Vagina (tissue), 2 donors: ENCODE measurements around the gene PTPN6. TPM values are rescaled to one million over a fixed set of nuclear protein-coding genes. Genes with fewer than 3 reads are reported as not detected.

Experiments used
- DNase-seq, 2 donors: peaks; one replicate each; pipeline ENCODE4 v3.0.0-alpha.2; 2017; ENCODE audit errors: extremely low spot score in 2 of 2
- H3K27ac ChIP-seq: fragments of 200-600 bp; sonication (generic); one replicate; pipeline ENCODE4 v1.5.1; 2019
- H3K27me3 ChIP-seq: fragments of 200-600 bp; sonication (generic); one replicate; pipeline ENCODE4 v1.5.1; 2019
- H3K36me3 ChIP-seq, 2 donors: fragments of 200-600 bp; sonication (generic); one replicate each; pipeline ENCODE4 v1.5.1; 2017 to 2019
- H3K4me1 ChIP-seq: fragments of 200-600 bp; sonication (generic); one replicate; pipeline ENCODE4 v1.5.1; 2019
- H3K4me3 ChIP-seq, 2 donors: fragments of 200-600 bp; sonication (generic); 1 replicate in 1 of 2; 2 replicates in 1 of 2; pipeline ENCODE4 v1.5.1; 2016 to 2019
- H3K9me3 ChIP-seq: fragments of 200-600 bp; sonication (generic); one replicate; pipeline ENCODE4 v1.5.1; 2019
- POLR2A ChIP-seq, 2 donors: fragments of 450-650 bp; IDR thresholded peaks; one replicate each; pipeline ENCODE4 v1.6.1; 2017; ENCODE audit warnings: antibody characterized with exemption in 2 of 2, mild to moderate bottlenecking in 2 of 2, moderate library complexity in 2 of 2
- POLR2AphosphoS5 ChIP-seq, 2 donors: sonication (generic); formaldehyde crosslinking; IDR thresholded peaks; one replicate each; pipeline ENCODE4 v1.9.0; 2017; ENCODE audit warnings: antibody characterized with exemption in 2 of 2, mild to moderate bottlenecking in 2 of 2, low read depth in 1 of 2; ENCODE audit not compliant: insufficient read depth in 1 of 2
- intact Hi-C: fragments of 100-400 bp; cut with DNase I; formaldehyde crosslinking; loops from one replicate; pipeline ENCODE4 v1.15.1; 2023
- total RNA-seq: library from RNA; depleted of rRNA; stranded (reverse); fragments of >200 nt; gene quantifications from one replicate; pipeline ENCODE4 v1.2.3, GENCODE V29; 2016
- TF ChIP-seq, protein P1 (sequence below), 3 experiments: fragments of 450-650 bp in 2 of 3; fragments of 200-600 bp in 1 of 3; sonication (generic) in 1 of 3; IDR thresholded peaks; one replicate each; pipeline ENCODE4 v1.5.1; 2017 to 2019; ENCODE audit warnings: antibody characterized with exemption in 3 of 3, mild to moderate bottlenecking in 2 of 3, moderate library complexity in 2 of 3

Gene PTPN6
- total RNA-seq, 1 donor from 2014 or later, result 17.4 TPM

DNA sequence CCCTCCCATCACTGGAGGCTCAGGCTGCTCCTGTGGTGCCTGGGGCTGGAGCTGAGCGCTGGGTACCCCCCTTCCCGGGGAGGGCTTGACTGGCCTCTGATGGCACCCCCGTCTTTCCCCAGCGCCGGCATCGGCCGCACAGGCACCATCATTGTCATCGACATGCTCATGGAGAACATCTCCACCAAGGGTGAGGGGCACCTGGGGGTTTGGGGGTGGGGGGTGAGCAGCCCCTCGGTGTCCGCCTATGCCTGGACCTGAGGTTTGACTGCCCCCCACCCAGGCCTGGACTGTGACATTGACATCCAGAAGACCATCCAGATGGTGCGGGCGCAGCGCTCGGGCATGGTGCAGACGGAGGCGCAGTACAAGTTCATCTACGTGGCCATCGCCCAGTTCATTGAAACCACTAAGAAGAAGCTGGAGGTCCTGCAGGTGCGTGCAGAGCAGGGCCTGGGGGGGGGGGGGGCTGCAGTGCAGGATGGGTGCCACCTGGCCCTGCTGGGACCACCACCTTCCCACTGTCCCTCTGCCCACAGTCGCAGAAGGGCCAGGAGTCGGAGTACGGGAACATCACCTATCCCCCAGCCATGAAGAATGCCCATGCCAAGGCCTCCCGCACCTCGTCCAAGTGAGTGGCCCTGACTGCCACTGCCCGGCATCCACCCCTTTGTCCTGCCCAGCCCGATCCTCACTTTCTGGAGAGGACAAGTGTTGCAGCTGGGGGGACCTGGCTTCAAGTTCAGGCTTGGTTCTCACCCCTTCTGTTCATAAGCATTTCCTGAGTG, 8.8 kb downstream of the PTPN6 start:
- no peaks in the 10 kb centered on the region for H3K36me3 ChIP-seq
- peak overlapping the region; percentile 1 for H3K27ac ChIP-seq
- intact Hi-C loops, result no loop called here
- TF ChIP-seq POLR2A (IDR thresholded peaks at IDR 0.05), result no peak
- no peak for TF ChIP-seq POLR2AphosphoS5 (IDR thresholded peaks at IDR 0.05; ENCODE audit: insufficient read depth in 1 of 2, low read depth in 1 of 2)
- TF ChIP-seq, protein P1, sequence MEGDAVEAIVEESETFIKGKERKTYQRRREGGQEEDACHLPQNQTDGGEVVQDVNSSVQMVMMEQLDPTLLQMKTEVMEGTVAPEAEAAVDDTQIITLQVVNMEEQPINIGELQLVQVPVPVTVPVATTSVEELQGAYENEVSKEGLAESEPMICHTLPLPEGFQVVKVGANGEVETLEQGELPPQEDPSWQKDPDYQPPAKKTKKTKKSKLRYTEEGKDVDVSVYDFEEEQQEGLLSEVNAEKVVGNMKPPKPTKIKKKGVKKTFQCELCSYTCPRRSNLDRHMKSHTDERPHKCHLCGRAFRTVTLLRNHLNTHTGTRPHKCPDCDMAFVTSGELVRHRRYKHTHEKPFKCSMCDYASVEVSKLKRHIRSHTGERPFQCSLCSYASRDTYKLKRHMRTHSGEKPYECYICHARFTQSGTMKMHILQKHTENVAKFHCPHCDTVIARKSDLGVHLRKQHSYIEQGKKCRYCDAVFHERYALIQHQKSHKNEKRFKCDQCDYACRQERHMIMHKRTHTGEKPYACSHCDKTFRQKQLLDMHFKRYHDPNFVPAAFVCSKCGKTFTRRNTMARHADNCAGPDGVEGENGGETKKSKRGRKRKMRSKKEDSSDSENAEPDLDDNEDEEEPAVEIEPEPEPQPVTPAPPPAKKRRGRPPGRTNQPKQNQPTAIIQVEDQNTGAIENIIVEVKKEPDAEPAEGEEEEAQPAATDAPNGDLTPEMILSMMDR (IDR thresholded peaks at IDR 0.05), result no peak
- H3K27me3 ChIP-seq, result no peaks in the 10 kb centered on the region
- H3K4me3 ChIP-seq, result no peak overlapping the region
- no peaks in the 10 kb centered on the region for H3K9me3 ChIP-seq
- H3K4me1 ChIP-seq, result peaks cover 28% of the 10 kb centered on the region
- DNase-seq, result no peak

DNA sequence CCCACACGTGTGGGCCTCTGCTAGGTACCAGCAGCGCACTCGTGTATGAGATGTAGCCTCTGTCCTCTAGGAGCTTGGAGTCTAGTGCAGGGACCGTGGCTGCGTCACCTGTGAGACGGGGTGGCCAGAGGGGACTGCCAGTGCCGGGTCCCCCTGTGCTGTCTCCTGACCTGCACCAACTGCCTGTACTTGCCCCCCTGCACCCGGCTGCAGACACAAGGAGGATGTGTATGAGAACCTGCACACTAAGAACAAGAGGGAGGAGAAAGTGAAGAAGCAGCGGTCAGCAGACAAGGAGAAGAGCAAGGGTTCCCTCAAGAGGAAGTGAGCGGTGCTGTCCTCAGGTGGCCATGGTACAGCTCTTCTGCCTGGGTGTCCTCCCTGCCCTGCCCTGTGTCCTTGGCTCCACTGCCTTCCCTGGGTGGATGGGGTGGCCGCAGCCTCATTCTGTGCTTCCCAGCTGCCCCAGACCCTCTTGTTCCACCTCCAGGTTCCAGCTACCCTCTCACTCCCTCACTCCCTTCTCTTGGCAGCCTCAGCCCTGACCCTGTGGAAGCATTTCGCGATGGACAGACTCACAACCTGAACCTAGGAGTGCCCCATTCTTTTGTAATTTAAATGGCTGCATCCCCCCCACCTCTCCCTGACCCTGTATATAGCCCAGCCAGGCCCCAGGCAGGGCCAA, 9.6 kb downstream of the PTPN6 start:
- Histone ChIP-seq H3K36me3 (peaks cover 0 to 6% of the 10 kb centered on the region in 2 donors), H3K9me3 (no peaks in the 10 kb centered on the region), H3K27me3 (no peaks in the 10 kb centered on the region), H3K27ac (peak overlapping the region; percentile 87), H3K4me1 (peaks cover 29% of the 10 kb centered on the region), H3K4me3 (peak overlapping the region; percentile 35 to 52)
- intact Hi-C loops, result no loop called here
- TF ChIP-seq, protein P1 (IDR thresholded peaks at IDR 0.05), result no peak
- TF ChIP-seq POLR2AphosphoS5 (IDR thresholded peaks at IDR 0.05; ENCODE audit: insufficient read depth in 1 of 2, low read depth in 1 of 2) (no peak), POLR2A (IDR thresholded peaks at IDR 0.05) (no peak)
- DNase-seq, result no peak

DNA sequence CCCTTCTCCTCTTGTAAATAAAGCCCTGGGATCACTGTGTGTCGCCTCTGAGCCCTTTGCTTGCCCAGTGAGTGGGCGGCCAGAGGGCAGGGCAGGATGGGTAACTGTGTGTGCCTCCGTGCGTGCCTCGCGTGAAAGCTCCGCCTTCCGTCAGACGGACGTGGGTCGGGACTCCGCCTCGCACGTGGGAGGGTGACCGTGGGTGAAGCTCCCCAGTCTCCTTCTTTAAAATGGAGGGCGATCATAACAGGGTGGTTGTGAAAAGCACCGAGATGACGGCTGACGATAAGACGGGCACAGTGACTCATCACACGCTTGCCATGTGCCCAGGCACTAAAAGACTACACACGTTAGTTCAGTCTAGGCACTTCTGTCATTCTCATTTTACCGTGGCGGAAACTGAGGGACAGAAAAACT, 10.1 kb downstream of the PTPN6 start:
- H3K27ac ChIP-seq, result peak overlapping the region; percentile 87
- H3K27me3 ChIP-seq, result no peaks in the 10 kb centered on the region
- DNase-seq, result no peak
- intact Hi-C loops, result no loop called here
- peaks cover 29% of the 10 kb centered on the region for H3K4me1 ChIP-seq
- no peaks in the 10 kb centered on the region for H3K9me3 ChIP-seq
- H3K36me3 ChIP-seq, result peaks cover 0 to 12% of the 10 kb centered on the region in 2 donors
- TF ChIP-seq POLR2AphosphoS5 (IDR thresholded peaks at IDR 0.05; ENCODE audit: insufficient read depth in 1 of 2, low read depth in 1 of 2), result peak in 1 of 2 donors; percentile 70
- peak in 1 of 2 donors; percentile 6 for TF ChIP-seq POLR2A (IDR thresholded peaks at IDR 0.05)
- TF ChIP-seq, protein P1 (IDR thresholded peaks at IDR 0.05), result no peak
- peak overlapping the region; percentile 35 to 52 for H3K4me3 ChIP-seq

DNA sequence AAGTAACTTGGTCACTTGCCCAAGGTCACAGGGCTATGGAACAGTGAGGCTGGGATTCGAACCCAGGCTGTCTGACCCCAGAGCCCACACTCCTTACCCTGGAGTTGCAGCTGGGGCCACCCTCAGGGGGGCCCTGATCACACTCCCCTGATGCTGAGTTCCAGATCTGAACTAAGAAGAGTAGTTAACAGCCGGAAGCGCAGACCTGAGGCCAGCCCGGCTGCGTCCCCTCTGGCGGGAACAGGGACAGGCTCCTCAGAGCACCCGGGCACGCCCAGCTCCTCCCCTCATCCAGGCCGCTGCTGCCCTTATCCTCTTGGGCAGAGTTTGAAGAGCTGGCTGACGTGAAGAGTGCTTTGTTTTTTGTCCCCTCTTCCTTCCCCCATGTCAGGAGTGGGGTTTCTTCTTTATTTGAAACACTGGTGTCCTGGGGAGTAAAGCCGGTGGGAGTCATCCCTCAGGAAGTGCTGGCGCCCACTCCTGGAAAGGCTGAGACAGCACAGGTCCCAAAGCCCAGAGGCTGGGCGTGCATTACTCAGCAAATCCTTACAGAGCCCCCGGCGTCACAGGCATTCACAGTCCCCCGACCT, 10.6 kb downstream of the PTPN6 start:
- H3K9me3 ChIP-seq, result no peaks in the 10 kb centered on the region
- no peaks in the 10 kb centered on the region for H3K27me3 ChIP-seq
- no peak for DNase-seq
- H3K36me3 ChIP-seq, result peaks cover 0 to 17% of the 10 kb centered on the region in 2 donors
- TF ChIP-seq POLR2AphosphoS5 (IDR thresholded peaks at IDR 0.05; ENCODE audit: insufficient read depth in 1 of 2, low read depth in 1 of 2) (no peak), POLR2A (IDR thresholded peaks at IDR 0.05) (no peak)
- TF ChIP-seq, protein P1 (IDR thresholded peaks at IDR 0.05), result no peak
- peak overlapping the region; percentile 35 to 52 for H3K4me3 ChIP-seq
- intact Hi-C loops, result no loop called here
- H3K27ac ChIP-seq, result peak overlapping the region; percentile 87
- H3K4me1 ChIP-seq, result peaks cover 29% of the 10 kb centered on the region
